A549 (cell line): ENCODE measurements around the gene IGIP. TPM values are rescaled to one million over a fixed set of nuclear protein-coding genes. Genes with fewer than 3 reads are reported as not detected.

ENCODE experiments used
- ATAC-seq, 2 experiments: fragments of 200-7000 bp in 1 of 2; fragments of >200 bp in 1 of 2; cut with Nextera tagmentation in 1 of 2; cut with Tn5 transposase in 1 of 2; 3 replicates each; pipeline versions ENCODE4 v1.8.0 to v1.9.1; 2018 to 2020; ENCODE audit warnings: mild to moderate bottlenecking in 1 of 2, moderate library complexity in 1 of 2
- CTCF ChIA-PET: fragments of 300-600 bp; sonication (Branson Sonifier 250); formaldehyde crosslinking; extraction: SDS; loops from one replicate; lab custom pipeline; 2021; ENCODE audit warnings: antibody characterized with exemption, inconsistent platforms; lab: Yijun Ruan, JAX
- POLR2A ChIA-PET: fragments of 350-600 bp; formaldehyde crosslinking; extraction: SDS; loops from one replicate; lab custom pipeline; 2021; ENCODE audit warnings: antibody characterized with exemption, inconsistent platforms; lab: Yijun Ruan, JAX
- DNase-seq, 2 experiments: peaks; one replicate each; pipeline versions ENCODE4 v3.0.0 to v3.0.0-alpha.2; 2011 to 2016; ENCODE audit warnings: low read depth in 1 of 2, low spot score in 1 of 2
- FAIRE-seq: peaks from 2 replicates; lab custom pipeline; 2011; peaks lifted over from hg19 to GRCh38; lab: Jason Lieb, UNC
- H3K27ac ChIP-seq, 2 experiments: fragments of >200 bp; sonication (Bioruptor Twin); formaldehyde crosslinking; 3 replicates each; pipeline ENCODE4 v1.5.1; 2016 to 2017
- H3K4me1 ChIP-seq: fragments of >200 bp; sonication (Bioruptor Twin); formaldehyde crosslinking; 3 replicates; pipeline ENCODE4 v1.6.1; 2016
- H3K4me2 ChIP-seq: fragments of >200 bp; sonication (Bioruptor Twin); formaldehyde crosslinking; 3 replicates; pipeline ENCODE4 v1.6.1; 2016
- H3K4me3 ChIP-seq: fragments of >200 bp; sonication (Bioruptor Twin); formaldehyde crosslinking; 3 replicates; pipeline ENCODE4 v1.5.1; 2016
- H3K9me3 ChIP-seq: fragments of >200 bp; sonication (Bioruptor Twin); formaldehyde crosslinking; 3 replicates; pipeline ENCODE4 v1.6.1; 2016
- CBX2 ChIP-seq: fragments of 200-600 bp; sonication (generic); IDR thresholded peaks from 2 replicates; pipeline ENCODE4 v1.6.1; 2016; ENCODE audit warnings: low read depth, mild to moderate bottlenecking, borderline replicate concordance
- CHD4 ChIP-seq: fragments of 200-600 bp; sonication (generic); IDR thresholded peaks from 2 replicates; pipeline ENCODE4 v1.6.1; 2016; ENCODE audit warnings: antibody characterized with exemption, mild to moderate bottlenecking, borderline replicate concordance
- EHF ChIP-seq: fragments of 250-450 bp; sonication (Bioruptor Pico); IDR thresholded peaks from 2 replicates; pipeline ENCODE4 v1.5.0; 2020; ENCODE audit warnings: mild to moderate bottlenecking
- EHMT2 ChIP-seq: fragments of 200-600 bp; sonication (generic); IDR thresholded peaks from 2 replicates; pipeline ENCODE4 v1.6.1; 2016; ENCODE audit warnings: antibody characterized with exemption, low read depth, mild to moderate bottlenecking, moderate library complexity
- HDAC2 ChIP-seq: fragments of 200-600 bp; sonication (generic); IDR thresholded peaks from 2 replicates; pipeline ENCODE4 v1.6.1; 2016
- HOXA7 ChIP-seq: fragments of 250-450 bp; sonication (Bioruptor Pico); IDR thresholded peaks from 2 replicates; pipeline ENCODE4 v1.5.0; 2020; ENCODE audit warnings: mild to moderate bottlenecking, moderate library complexity
- JUN ChIP-seq, 2 experiments: fragments of >200 bp; sonication (Bioruptor Twin); formaldehyde crosslinking; IDR thresholded peaks; 2 replicates in 1 of 2; 3 replicates in 1 of 2; pipeline ENCODE4 v1.6.1; 2016 to 2017
- KDM5A ChIP-seq: fragments of 200-600 bp; sonication (generic); IDR thresholded peaks from 2 replicates; pipeline ENCODE4 v1.6.1; 2016; ENCODE audit warnings: antibody characterized with exemption, mild to moderate bottlenecking
- MYC ChIP-seq: IDR thresholded peaks from 2 replicates; pipeline ENCODE4 v1.6.1; 2012; ENCODE audit warnings: mild to moderate bottlenecking, inconsistent platforms, low read length, improper control_type of control experiment, borderline replicate concordance
- POLR2AphosphoS2 ChIP-seq: conservative IDR thresholded peaks from 2 replicates; pipeline ENCODE4 v1.6.1; 2012; ENCODE audit warnings: low read length, improper control_type of control experiment, inconsistent platforms
- RAD21 ChIP-seq, 2 experiments: fragments of >200 bp in 1 of 2; sonication (Bioruptor Twin) in 1 of 2; formaldehyde crosslinking in 1 of 2; IDR thresholded peaks in 1 of 2; conservative IDR thresholded peaks in 1 of 2; 2 replicates in 1 of 2; 3 replicates in 1 of 2; pipeline ENCODE4 v1.6.1; 2012 to 2018; ENCODE audit warnings: inconsistent platforms in 1 of 2
- RNF2 ChIP-seq: fragments of 200-600 bp; sonication (generic); IDR thresholded peaks from 2 replicates; pipeline ENCODE4 v1.6.1; 2016; ENCODE audit warnings: low read depth, mild to moderate bottlenecking, antibody characterized with exemption, moderate library complexity, borderline replicate concordance
- SMC3 ChIP-seq: fragments of >200 bp; sonication (Bioruptor Twin); formaldehyde crosslinking; IDR thresholded peaks from 3 replicates; pipeline ENCODE4 v1.6.1; 2018; ENCODE audit warnings: inconsistent platforms
- SREBF2 ChIP-seq: fragments of 450-650 bp; IDR thresholded peaks from 2 replicates; pipeline ENCODE4 v1.6.1; 2014; ENCODE audit warnings: mild to moderate bottlenecking, moderate library complexity
- ZSCAN20 ChIP-seq: fragments of 250-450 bp; sonication (Bioruptor Pico); IDR thresholded peaks from 2 replicates; pipeline ENCODE4 v1.8.0; 2022; ENCODE audit warnings: mild to moderate bottlenecking, moderate library complexity
- WGBS: methylation state at CpG from one replicate; pipeline ENCODE4 v1.1.6; 2017; ENCODE audit errors: missing lambda C conversion rate; 5-methylcytosine and 5-hydroxymethylcytosine counted together
- polyA plus RNA-seq, 4 experiments: library from polyadenylated mRNA; depleted of rRNA in 3 of 4; stranded (reverse); fragments of >200 nt; fragmentation: RNase III in 1 of 4; extraction: RNeasy Plus Mini Kit Qiagen cat#74134 plus additional on column Dnase treatment in 1 of 4; gene quantifications; 2 replicates in 3 of 4; 3 replicates in 1 of 4; pipeline ENCODE4 v1.2.3, GENCODE V29; 2011 to 2017
- TF ChIP-seq, protein P1 (sequence below): fragments of >200 bp; sonication (Bioruptor Twin); formaldehyde crosslinking; IDR thresholded peaks from 3 replicates; pipeline ENCODE4 v1.5.1; 2016
- TF ChIP-seq, protein P2 (sequence below): fragments of 450-650 bp; IDR thresholded peaks from 2 replicates; pipeline ENCODE4 v1.6.1; 2014; ENCODE audit warnings: antibody characterized with exemption
- TF ChIP-seq, protein P3 (sequence below): IDR thresholded peaks from 2 replicates; pipeline ENCODE4 v1.6.1; 2012; ENCODE audit warnings: low read depth, borderline replicate concordance
- TF ChIP-seq, protein P4 (sequence below): IDR thresholded peaks from 2 replicates; pipeline ENCODE4 v1.6.1; 2012

IGIP gene
- polyA plus RNA-seq, 2 of the 4 experiments (the other 2 are of a cell fraction), result 0.81 to 1.6 TPM

DNA sequence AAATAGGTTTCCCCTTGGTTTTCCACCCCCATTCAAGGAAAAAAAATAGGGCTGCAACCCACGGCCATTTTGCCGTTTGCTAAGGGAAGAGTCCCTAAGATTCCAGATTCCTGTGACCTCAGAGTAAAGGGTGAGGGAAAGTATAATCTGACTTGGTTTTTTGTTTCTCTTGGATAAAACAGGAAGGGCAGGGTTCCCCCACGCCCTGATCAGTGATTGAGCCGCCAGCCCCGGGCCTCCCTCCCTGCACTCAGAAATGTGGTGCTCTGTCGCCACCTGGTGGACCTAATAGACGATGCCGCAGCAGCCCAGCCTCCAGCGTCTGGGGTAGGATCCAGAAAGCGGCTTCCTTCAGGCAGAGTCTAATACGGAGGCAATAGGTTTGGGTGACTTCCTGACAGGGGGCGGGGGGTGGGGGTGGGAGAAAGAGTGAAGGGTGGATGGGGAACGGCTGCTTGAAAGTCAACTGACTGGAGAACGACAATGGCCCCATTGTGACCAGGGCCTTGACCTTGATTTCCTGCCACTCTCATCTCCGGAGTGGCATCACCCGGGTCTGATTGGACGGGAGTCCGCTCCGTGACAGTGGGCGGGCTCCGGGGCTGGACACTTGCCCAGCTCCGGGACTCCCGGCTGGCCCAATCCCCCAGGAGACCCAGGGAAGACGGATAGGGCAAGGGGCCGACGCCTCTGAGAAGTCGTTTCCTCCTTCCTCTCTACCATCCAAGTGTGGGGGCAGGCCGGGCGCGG lies 31.5 kb downstream of the IGIP start:
- POLR2A ChIA-PET, result no interaction called here
- FAIRE-seq, result peak; percentile 28
- Histone ChIP-seq H3K9me3 (no peaks in the 10 kb centered on the region), H3K27ac (peak overlapping the region; percentile 60 to 87), H3K4me3 (peak overlapping the region; percentile 36), H3K4me1 (peaks cover 4% of the 10 kb centered on the region; the same call in 1 of the 3 replicates), H3K4me2 (peak overlapping the region; percentile 69)
- CTCF ChIA-PET, result interaction anchor here (0.7 to 12.9 kb wide), 20 partner anchors 8 to 379 kb away, joined by 3 to 149 read pairs (median 4); partner anchors contain the start of gene CYSTM1
- WGBS, result 6% methylated on average over 23 of the region's 30 CpGs
- no peak for TF ChIP-seq EHF
- TF ChIP-seq EHMT2, result no peak
- TF ChIP-seq JUN (IDR thresholded peaks at IDR 0.05), result 0 out of 5 replicates have a peak, but pooled peaks of 1 of the 2 experiments have one; percentile 34
- TF ChIP-seq POLR2AphosphoS2, result no peak
- TF ChIP-seq, protein P1, sequence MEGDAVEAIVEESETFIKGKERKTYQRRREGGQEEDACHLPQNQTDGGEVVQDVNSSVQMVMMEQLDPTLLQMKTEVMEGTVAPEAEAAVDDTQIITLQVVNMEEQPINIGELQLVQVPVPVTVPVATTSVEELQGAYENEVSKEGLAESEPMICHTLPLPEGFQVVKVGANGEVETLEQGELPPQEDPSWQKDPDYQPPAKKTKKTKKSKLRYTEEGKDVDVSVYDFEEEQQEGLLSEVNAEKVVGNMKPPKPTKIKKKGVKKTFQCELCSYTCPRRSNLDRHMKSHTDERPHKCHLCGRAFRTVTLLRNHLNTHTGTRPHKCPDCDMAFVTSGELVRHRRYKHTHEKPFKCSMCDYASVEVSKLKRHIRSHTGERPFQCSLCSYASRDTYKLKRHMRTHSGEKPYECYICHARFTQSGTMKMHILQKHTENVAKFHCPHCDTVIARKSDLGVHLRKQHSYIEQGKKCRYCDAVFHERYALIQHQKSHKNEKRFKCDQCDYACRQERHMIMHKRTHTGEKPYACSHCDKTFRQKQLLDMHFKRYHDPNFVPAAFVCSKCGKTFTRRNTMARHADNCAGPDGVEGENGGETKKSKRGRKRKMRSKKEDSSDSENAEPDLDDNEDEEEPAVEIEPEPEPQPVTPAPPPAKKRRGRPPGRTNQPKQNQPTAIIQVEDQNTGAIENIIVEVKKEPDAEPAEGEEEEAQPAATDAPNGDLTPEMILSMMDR, result peak; percentile 96
- TF ChIP-seq HDAC2, result no peak
- TF ChIP-seq KDM5A, result peak; percentile 46; the same call in 1 of the 2 replicates
- TF ChIP-seq SMC3, result peak; percentile 89
- TF ChIP-seq MYC, result no peak
- TF ChIP-seq RAD21 (conservative IDR thresholded peaks at IDR 0.05 in 1 of 2, IDR thresholded peaks at IDR 0.05 in 1 of 2), result peak; percentile 96
- ATAC-seq, result peak; percentile 94 to 97
- DNase-seq, result peak; percentile 80 to 95

DNA sequence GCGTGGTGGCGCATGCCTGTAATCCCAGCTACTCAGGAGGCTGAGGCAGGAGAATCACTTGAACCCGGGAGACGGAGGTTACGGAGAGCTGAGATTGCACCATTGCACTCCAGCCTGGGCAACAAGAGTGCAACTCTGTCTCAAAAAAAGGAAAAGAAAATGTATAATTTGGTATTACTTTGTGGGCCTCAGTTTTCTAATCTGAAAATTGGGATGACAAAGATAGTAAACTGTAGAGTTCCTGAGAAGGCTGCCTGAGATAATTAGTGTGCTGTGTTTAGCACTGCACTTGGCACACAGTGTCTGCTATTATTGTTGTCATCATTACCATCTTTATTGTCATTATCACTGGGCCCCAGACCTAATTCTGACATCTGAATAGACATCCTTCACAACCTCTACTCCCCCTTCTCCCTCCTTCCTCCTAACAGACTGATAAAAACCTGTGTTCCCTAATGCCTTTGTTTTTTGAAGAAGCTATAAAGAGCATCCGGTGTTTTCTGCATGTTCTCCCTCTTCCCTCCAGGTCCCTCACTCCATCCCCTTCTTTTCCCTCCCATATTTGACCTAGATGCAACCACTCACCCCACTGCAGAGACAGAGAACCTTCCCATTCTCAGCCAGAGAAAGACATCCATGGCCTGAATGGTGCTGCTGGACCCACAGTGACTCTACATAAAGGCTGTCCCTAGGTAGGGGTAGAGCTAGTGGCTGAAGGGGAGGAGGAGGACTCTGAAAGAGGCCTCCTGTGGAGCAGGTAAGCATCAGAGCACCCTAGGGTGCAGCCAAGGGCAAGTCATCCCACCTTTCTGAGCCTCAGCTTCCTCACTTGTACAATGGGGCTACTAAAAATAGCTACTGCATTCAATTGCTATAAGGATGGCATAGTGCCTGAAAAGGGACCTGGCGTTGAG lies 33.5 kb downstream of the IGIP start:
- DNase-seq, result no peak
- H3K27ac ChIP-seq, result no peak overlapping the region
- no peak overlapping the region for H3K4me2 ChIP-seq
- POLR2A ChIA-PET, result no interaction called here
- H3K9me3 ChIP-seq, result no peaks in the 10 kb centered on the region
- no peak overlapping the region for H3K4me3 ChIP-seq
- CTCF ChIA-PET, result interaction anchor here (0.8 to 12.9 kb wide), 11 partner anchors 10 to 371 kb away, joined by 3 to 149 read pairs (median 5); no protein-coding TSS in a partner anchor
- no peak for FAIRE-seq
- peaks cover 4% of the 10 kb centered on the region; the same call in 1 of the 3 replicates for H3K4me1 ChIP-seq
- TF ChIP-seq CHD4, result no peak
- TF ChIP-seq, protein P2, sequence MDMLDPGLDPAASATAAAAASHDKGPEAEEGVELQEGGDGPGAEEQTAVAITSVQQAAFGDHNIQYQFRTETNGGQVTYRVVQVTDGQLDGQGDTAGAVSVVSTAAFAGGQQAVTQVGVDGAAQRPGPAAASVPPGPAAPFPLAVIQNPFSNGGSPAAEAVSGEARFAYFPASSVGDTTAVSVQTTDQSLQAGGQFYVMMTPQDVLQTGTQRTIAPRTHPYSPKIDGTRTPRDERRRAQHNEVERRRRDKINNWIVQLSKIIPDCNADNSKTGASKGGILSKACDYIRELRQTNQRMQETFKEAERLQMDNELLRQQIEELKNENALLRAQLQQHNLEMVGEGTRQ, result no peak
- no peak for TF ChIP-seq ZSCAN20 (CRISPR knock-in tag)
- no peak for TF ChIP-seq HOXA7
- no peak for TF ChIP-seq CBX2
- no peak for TF ChIP-seq SREBF2
- no peak for TF ChIP-seq RNF2
- TF ChIP-seq, protein P3, sequence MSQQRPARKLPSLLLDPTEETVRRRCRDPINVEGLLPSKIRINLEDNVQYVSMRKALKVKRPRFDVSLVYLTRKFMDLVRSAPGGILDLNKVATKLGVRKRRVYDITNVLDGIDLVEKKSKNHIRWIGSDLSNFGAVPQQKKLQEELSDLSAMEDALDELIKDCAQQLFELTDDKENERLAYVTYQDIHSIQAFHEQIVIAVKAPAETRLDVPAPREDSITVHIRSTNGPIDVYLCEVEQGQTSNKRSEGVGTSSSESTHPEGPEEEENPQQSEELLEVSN, result no peak
- TF ChIP-seq, protein P4, sequence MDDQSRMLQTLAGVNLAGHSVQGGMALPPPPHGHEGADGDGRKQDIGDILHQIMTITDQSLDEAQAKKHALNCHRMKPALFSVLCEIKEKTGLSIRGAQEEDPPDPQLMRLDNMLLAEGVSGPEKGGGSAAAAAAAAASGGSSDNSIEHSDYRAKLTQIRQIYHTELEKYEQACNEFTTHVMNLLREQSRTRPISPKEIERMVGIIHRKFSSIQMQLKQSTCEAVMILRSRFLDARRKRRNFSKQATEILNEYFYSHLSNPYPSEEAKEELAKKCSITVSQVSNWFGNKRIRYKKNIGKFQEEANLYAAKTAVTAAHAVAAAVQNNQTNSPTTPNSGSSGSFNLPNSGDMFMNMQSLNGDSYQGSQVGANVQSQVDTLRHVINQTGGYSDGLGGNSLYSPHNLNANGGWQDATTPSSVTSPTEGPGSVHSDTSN, result no peak
- 85% methylated on average over 7 of the region's 7 CpGs for WGBS
- no peak for ATAC-seq
